ENCODE measurements around the gene APMAP.

The APMAP gene

GRCh38 chr20:24986436-24987015 lies 6.0 kb downstream of the APMAP start:
- DNase-seq, result no peak

DNA sequence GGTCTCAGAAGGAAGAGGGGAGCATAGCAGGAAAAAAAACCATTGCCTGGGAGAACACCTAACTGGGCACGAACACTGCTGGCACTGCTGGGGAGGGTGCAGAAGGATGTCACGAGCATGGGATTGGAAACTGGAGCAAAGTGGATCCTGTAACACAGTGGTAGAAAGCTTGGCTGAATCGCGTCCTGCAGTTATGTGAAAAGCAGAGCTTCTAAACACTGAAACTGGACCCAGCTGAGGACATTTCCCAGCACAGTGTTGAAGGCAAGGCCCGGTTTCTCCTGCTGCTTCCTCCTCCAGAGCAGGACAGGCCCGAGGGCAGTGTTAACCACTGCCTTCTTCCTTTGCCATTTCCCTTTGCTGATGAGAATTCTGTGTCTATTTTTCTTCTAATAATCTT lies 6.7 kb downstream of the APMAP start:
- DNase-seq, result no peak

GRCh38 chr20:24984961-24985640 lies 7.5 kb downstream of the APMAP start:
- DNase-seq, result no peak

GRCh38 chr20:24983896-24984295 lies 8.7 kb downstream of the APMAP start:
- no peak for DNase-seq

- no peak for DNase-seq
Observed at GRCh38 chr20:24981790-24982189, 10.8 kb downstream of the APMAP start.

GRCh38 chr20:24981282-24981681 lies 11.3 kb downstream of the APMAP start:
- DNase-seq, result no peak

DNA sequence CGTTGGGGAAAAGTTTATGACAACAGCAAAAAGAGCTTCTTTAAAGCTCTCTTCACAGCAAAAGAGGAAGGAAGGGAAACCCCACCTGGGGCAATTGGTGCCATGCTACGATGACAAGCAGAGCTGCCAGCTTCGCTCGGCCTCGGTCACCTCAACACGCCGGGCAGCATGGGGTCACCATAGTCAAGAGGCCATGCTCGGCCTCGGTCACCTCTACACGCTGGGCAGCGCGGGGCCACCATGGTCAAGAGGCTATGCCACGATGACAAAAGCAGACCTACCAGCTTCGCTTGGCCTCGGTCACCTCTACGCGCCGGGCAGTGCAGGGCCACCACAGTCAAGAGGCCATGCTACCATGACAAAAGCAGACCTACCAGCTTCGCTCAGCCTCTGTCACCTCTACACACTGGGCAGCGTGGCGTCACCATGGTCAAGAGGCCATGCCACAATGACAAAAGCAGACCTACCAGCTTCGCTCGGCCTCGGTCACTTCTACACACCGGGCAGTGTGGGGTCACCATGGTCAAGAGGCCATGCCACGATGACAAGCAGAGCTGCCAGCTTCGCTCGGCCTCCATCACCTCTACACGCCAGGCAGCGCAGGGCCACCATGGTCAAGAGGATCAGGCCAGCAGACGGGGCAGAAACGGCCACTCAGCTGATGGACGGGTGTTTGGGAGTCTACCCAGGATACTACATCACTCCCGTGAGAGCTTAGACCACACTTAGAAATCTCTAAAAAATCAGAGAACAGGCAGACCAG lies 12.1 kb downstream of the APMAP start:
- no peak for DNase-seq

GRCh38 chr20:24979036-24979960 lies 13.3 kb downstream of the APMAP start:
- DNase-seq, result no peak

DNA sequence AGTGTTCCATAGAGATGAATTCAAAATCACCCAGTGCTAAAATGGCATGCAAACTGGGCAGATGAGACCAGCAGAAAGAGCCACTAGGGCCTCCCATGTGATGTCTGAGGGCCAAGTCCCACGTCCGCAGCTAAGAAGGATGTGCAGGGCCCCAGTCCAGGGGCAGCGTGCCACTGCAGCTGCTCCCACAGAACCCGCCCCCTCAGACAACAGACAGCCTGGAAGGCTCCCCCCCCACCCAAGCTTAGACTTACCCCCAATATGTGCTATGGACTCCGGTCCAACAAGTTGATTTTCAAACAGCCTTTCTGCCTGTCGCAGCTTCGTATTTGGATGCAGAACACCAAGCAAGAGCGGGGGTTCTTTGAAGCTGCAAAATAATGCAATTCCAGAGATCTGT lies 14.0 kb downstream of the APMAP start:
- no peak for DNase-seq

- no peak for DNase-seq
Observed at GRCh38 chr20:24977797-24978196, 14.8 kb downstream of the APMAP start.

GRCh38 chr20:24977336-24977735 lies 15.2 kb downstream of the APMAP start:
- no peak for DNase-seq

DNA sequence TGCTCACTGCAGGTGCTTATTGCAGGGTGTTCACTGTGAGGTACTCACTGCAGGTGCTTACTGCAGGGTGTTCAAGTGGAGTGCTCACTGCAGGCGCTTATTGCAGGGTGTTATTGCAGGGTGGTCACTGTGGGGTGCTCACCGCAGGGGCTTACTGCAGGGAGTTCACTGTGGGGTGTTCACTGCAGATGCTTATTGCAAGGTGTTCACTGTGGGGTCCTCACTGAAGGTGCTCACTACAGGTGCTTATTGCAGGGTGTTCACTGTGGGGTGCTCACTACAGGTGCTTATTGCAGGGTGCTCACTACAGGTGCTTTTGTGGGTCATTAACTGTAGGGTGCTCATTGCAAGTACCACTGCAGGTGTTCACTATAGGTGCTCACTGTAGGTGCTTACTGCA lies 20.2 kb downstream of the APMAP start:
- no peak for DNase-seq

GRCh38 chr20:24971376-24972101 lies 21.0 kb downstream of the APMAP start:
- DNase-seq, result no peak

DNA sequence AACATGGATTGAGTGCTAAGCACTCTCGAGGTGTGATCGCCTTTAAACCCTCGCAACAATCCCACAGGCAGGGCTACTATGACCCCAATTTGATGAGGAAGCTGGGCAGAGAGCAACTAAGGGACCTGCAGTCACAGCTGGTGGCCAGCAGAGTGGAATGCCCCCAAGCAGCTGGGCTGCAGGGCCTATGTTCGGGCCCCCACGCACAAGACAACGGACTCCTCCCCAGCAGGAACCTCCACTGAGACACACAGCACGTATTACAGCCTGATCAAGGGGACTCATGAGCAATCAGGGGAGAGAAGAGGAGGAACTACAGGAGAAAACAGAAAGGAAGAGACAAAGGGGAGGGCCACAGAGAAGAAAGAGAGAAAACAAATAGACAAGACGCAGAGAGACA lies 21.8 kb downstream of the APMAP start:
- no peak for DNase-seq

DNA sequence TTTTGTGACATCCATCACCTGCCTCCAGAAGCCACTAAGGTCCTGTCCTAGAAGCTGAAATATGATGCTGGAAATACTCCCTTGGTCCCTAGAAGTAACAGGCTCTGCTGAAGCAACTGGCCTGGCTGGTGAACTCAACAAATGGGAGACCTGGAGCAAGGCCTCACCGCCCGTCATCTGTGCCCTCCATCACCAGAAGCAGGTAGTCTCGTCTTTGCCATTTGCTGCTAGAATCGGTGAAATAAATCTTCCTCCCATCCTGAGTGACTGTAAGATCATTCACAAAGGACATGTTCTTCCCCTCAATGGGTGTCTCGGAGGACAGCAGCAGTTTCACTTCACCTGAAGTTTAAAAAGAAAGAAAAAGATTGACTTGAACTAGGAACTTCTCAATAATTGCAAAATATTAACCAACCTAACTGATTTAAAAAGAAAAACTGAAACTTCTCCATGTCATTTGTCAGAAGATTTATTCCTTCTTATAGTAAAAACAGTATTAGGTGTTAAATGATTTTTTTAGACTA lies 22.5 kb downstream of the APMAP start:
- DNase-seq, result no peak

DNA sequence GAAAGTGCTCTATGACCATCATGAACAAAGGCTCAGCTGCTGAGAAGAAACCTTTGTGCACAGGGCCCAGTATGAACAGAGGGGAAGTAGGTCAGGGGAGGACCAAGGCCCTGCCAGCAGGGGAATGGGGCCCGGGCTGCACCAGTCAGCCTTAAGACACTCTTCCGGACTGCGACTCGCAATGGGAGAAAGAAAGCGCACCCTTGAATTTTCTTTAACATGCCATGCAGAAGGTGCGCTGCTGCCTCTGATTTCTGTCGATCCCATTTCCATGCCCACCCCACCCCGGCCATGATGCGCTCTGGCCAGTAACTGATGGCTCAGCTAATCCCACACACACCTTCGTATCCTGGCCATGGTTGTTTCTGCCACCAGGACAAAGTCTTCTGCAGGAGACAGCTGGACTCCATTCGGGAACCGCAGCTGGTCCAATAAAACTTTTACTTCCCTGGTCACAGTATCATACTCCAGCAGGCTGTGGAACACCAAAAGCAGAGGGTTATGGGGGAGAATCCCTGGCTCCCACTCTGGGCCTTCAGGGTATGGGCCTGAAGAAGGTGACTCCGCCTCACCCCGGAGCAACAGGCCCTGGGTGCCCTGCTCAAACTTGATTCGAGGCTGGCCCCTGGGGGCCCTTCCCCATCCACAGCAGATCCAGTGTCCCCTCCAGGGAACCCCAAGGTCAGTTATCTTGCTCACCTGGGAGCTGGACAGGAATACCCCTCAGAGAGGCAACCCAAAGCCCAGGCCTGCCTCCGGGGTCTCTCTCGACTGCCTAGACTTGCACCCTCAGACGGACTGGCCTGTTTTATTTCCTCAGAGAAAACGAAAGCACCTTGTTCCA lies 23.1 kb downstream of the APMAP start:
- no peak for DNase-seq

- DNase-seq, result no peak
Observed at GRCh38 chr20:24968278-24968800, 24.2 kb downstream of the APMAP start.

GRCh38 chr20:24966317-24967012 lies 26.1 kb downstream of the APMAP start:
- no peak for DNase-seq

- no peak for DNase-seq
Observed at GRCh38 chr20:24965065-24965919, 27.3 kb downstream of the APMAP start.

Data from CD4-positive, alpha-beta T cell treated with Interleukin-10 for 1 hour (primary cell).